ENCODE measurements around the gene GALNT15.

DNA sequence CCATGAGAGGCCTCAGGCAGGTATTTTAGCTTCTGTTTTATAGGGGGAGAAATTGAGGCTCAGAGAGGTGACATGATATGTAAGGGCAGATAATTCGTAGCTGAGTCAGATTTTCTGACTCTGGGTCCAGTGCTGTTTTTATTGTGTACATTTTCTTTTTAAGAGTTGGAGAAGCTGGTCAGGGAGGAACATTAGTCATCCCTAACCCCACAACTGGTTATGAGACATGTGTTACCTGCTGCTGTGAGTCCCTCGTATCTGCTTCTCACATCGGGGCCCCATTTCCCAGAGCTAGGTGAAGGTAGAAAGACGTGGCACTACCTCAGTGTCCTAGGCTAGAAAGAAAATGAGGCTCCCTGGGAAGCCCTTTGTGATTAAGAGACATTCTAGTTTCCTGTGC, 28.6 kb downstream of the GALNT15 start:
- TF ChIP-seq POLR2A (IDR thresholded peaks at IDR 0.05): no peak
- TF ChIP-seq, protein P1, sequence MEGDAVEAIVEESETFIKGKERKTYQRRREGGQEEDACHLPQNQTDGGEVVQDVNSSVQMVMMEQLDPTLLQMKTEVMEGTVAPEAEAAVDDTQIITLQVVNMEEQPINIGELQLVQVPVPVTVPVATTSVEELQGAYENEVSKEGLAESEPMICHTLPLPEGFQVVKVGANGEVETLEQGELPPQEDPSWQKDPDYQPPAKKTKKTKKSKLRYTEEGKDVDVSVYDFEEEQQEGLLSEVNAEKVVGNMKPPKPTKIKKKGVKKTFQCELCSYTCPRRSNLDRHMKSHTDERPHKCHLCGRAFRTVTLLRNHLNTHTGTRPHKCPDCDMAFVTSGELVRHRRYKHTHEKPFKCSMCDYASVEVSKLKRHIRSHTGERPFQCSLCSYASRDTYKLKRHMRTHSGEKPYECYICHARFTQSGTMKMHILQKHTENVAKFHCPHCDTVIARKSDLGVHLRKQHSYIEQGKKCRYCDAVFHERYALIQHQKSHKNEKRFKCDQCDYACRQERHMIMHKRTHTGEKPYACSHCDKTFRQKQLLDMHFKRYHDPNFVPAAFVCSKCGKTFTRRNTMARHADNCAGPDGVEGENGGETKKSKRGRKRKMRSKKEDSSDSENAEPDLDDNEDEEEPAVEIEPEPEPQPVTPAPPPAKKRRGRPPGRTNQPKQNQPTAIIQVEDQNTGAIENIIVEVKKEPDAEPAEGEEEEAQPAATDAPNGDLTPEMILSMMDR (IDR thresholded peaks at IDR 0.05): no peak

Measured in heart left ventricle (tissue), 13 donors.